GM12878 (cell line): ENCODE data around the gene HUS1. TPM values are rescaled to one million over a fixed set of nuclear protein-coding genes. Genes with fewer than 3 reads are reported as not detected.

Source experiments
- ATAC-seq: fragments of 200-7000 bp; cut with Tn5 transposase; 3 replicates; pipeline ENCODE4 v1.9.1; 2020; ENCODE audit warnings: mild to moderate bottlenecking, moderate library complexity
- BruUV-seq: library from RNA; stranded (reverse); fragments of 400-500 nt; replicated peaks from 2 replicates; lab custom pipeline; 2021; lab: Mats Ljungman, UMichigan
- CTCF ChIA-PET: fragments of 300-600 bp; sonication (Branson Sonifier 250); formaldehyde crosslinking; extraction: SDS; loops from one replicate; lab custom pipeline; 2021; ENCODE audit warnings: inconsistent platforms; lab: Yijun Ruan, JAX
- POLR2A ChIA-PET: fragments of 350-600 bp; formaldehyde crosslinking; extraction: SDS; loops from one replicate; lab custom pipeline; 2021; ENCODE audit warnings: inconsistent platforms; lab: Charles Lee
- RAD21 ChIA-PET: fragments of 300-600 bp; sonication (Branson Sonifier 250); formaldehyde crosslinking; loops from one replicate; lab custom pipeline; 2023; ENCODE audit warnings: antibody characterized with exemption; ENCODE audit not compliant: unreplicated experiment; lab: Charles Lee
- SMC1A ChIA-PET: fragments of 300-600 bp; sonication (Branson Sonifier 250); formaldehyde crosslinking; loops from one replicate; lab custom pipeline; 2023; ENCODE audit not compliant: unreplicated experiment, uncharacterized antibody; lab: Charles Lee
- DNase-seq: peaks from one replicate; pipeline ENCODE4 v3.0.0-alpha.2; 2011; ENCODE audit warnings: low read depth, low spot score
- FAIRE-seq: peaks from 3 replicates; lab custom pipeline; 2011; peaks lifted over from hg19 to GRCh38; lab: Jason Lieb, UNC
- H2AFZ ChIP-seq: 2 replicates; pipeline ENCODE4 v1.6.0; 2011; ENCODE audit warnings: low read depth, low read length, control low read depth; ENCODE audit not compliant: control insufficient read depth
- H3K27ac ChIP-seq: 2 replicates; pipeline ENCODE4 v1.5.1; 2011; ENCODE audit warnings: control low read depth; ENCODE audit not compliant: control insufficient read depth, insufficient read depth
- H3K27me3 ChIP-seq, 2 experiments: replicated peaks in 1 of 2; 2 replicates each; pipeline versions ENCODE4 v1.6.0 to v1.6.1; 2011; ENCODE audit warnings: low read length in 1 of 2; ENCODE audit not compliant: control insufficient read depth in 2 of 2, insufficient read depth in 2 of 2
- H3K36me3 ChIP-seq, 2 experiments: 2 replicates each; pipeline ENCODE4 v1.5.1; 2011; ENCODE audit warnings: low read length in 1 of 2; ENCODE audit not compliant: control insufficient read depth in 2 of 2, insufficient read depth in 2 of 2
- H3K4me1 ChIP-seq: 2 replicates; pipeline ENCODE4 v1.6.1; 2011; ENCODE audit warnings: mild to moderate bottlenecking, low read length, moderate library complexity, mixed read lengths; ENCODE audit not compliant: control insufficient read depth, insufficient read depth
- H3K4me2 ChIP-seq: 2 replicates; pipeline ENCODE4 v1.6.0; 2011; ENCODE audit warnings: control low read depth; ENCODE audit not compliant: control insufficient read depth, insufficient read depth
- H3K4me3 ChIP-seq: fragments of 200-600 bp; sonication (generic); 2 replicates; pipeline ENCODE4 v1.5.1; 2016
- H3K79me2 ChIP-seq: 2 replicates; pipeline ENCODE4 v1.6.0; 2011; ENCODE audit warnings: low read length; ENCODE audit not compliant: control insufficient read depth, insufficient read depth
- H3K9ac ChIP-seq: 2 replicates; pipeline ENCODE4 v1.8.0; 2011; ENCODE audit warnings: low read length, control low read depth, mixed read lengths; ENCODE audit not compliant: control insufficient read depth, insufficient read depth
- H3K9me3 ChIP-seq: replicated peaks from 3 replicates; pipeline ENCODE4 v1.5.1; 2011; ENCODE audit warnings: mild to moderate bottlenecking, low read length; ENCODE audit not compliant: control insufficient read depth, insufficient read depth
- H4K20me1 ChIP-seq: 2 replicates; pipeline ENCODE4 v1.6.0; 2011; ENCODE audit not compliant: control insufficient read depth, insufficient read depth
- ASH2L ChIP-seq: fragments of 300-600, 200-600 bp; sonication (generic); IDR thresholded peaks from 2 replicates; pipeline ENCODE4 v1.6.1; 2017; ENCODE audit warnings: low read depth, mild to moderate bottlenecking, borderline replicate concordance
- BRCA1 ChIP-seq: IDR thresholded peaks from 2 replicates; pipeline ENCODE4 v1.6.1; 2011; ENCODE audit warnings: low read depth, low read length, improper control_type of control experiment
- CBX3 ChIP-seq: fragments of 200-600 bp; sonication (generic); IDR thresholded peaks from 2 replicates; pipeline ENCODE4 v1.6.1; 2016; ENCODE audit warnings: low read depth, borderline replicate concordance
- CEBPB ChIP-seq, 2 experiments: fragments of 150-350 bp in 1 of 2; IDR thresholded peaks; 2 replicates each; pipeline ENCODE4 v1.6.1; 2012 to 2014; ENCODE audit warnings: low read depth in 2 of 2, low read length in 2 of 2, borderline replicate concordance in 1 of 2, inconsistent platforms in 1 of 2
- CHD2 ChIP-seq: IDR thresholded peaks from 2 replicates; pipeline ENCODE4 v1.6.1; 2011; ENCODE audit warnings: low read depth, low read length, improper control_type of control experiment, borderline replicate concordance
- HDGF ChIP-seq: fragments of 450-650 bp; IDR thresholded peaks from 2 replicates; pipeline ENCODE4 v1.6.1; 2016; ENCODE audit warnings: antibody characterized with exemption
- IRF3 ChIP-seq: fragments of 450-650 bp; IDR thresholded peaks from 2 replicates; pipeline ENCODE4 v1.6.1; 2014; ENCODE audit warnings: mild to moderate bottlenecking
- IRF4 ChIP-seq: IDR thresholded peaks from 2 replicates; pipeline ENCODE4 v1.6.1; 2011; ENCODE audit warnings: low read depth, low read length
- NBN ChIP-seq: fragments of 450-650 bp; IDR thresholded peaks from 2 replicates; pipeline ENCODE4 v1.6.1; 2016
- NRF1 ChIP-seq: conservative IDR thresholded peaks from 2 replicates; pipeline ENCODE4 v1.6.1; 2011; ENCODE audit warnings: mild to moderate bottlenecking, low read depth, low read length, improper control_type of control experiment
- RAD51 ChIP-seq: fragments of 450-650 bp; IDR thresholded peaks from 2 replicates; pipeline ENCODE4 v1.6.1; 2016; ENCODE audit warnings: moderate library complexity, mild to moderate bottlenecking, inconsistent platforms
- SIN3A ChIP-seq: IDR thresholded peaks from 2 replicates; pipeline ENCODE4 v1.6.1; 2012; ENCODE audit warnings: low read depth, low read length, improper control_type of control experiment
- SMAD5 ChIP-seq: IDR thresholded peaks from 2 replicates; pipeline ENCODE4 v1.6.1; 2016; ENCODE audit warnings: antibody characterized with exemption, low read depth
- SMARCA5 ChIP-seq: fragments of 450-650 bp; IDR thresholded peaks from 2 replicates; pipeline ENCODE4 v1.6.1; 2017; ENCODE audit warnings: mild to moderate bottlenecking
- TCF12 ChIP-seq: IDR thresholded peaks from 2 replicates; pipeline ENCODE4 v1.6.1; 2011; ENCODE audit warnings: low read depth, mild to moderate bottlenecking, low read length
- ZBTB33 ChIP-seq: fragments of 450-650 bp; IDR thresholded peaks from 2 replicates; pipeline ENCODE4 v1.6.1; 2017; ENCODE audit warnings: mild to moderate bottlenecking
- ZNF217 ChIP-seq: fragments of 450-650 bp; IDR thresholded peaks from 2 replicates; pipeline ENCODE4 v1.6.1; 2017; ENCODE audit warnings: antibody characterized with exemption, mild to moderate bottlenecking
- ZNF274 ChIP-seq: IDR thresholded peaks from one replicate; pipeline ENCODE4 v1.8.0; 2011; ENCODE audit not compliant: insufficient read length, insufficient read depth
- ZZZ3 ChIP-seq: IDR thresholded peaks from 2 replicates; pipeline ENCODE4 v1.6.1; 2011; ENCODE audit warnings: low read depth; ENCODE audit not compliant: control insufficient read depth, insufficient read length
- WGBS: methylation state at CpG from one replicate; pipeline ENCODE4 v1.1.6; 2016; ENCODE audit warnings: low lambda C conversion rate; ENCODE audit not compliant: insufficient replicate concordance, insufficient coverage; ENCODE audit errors: missing lambda C conversion rate; 5-methylcytosine and 5-hydroxymethylcytosine counted together
- in situ Hi-C: fragments of 300-500 bp; cut with MboI; formaldehyde crosslinking; loops from 9 replicates; pipeline ENCODE4 v1.14.3; 2018; ENCODE audit warnings: mixed read lengths
- intact Hi-C: fragments of 100-400 bp; cut with micrococcal nuclease; formaldehyde crosslinking; loops from one replicate; pipeline ENCODE4 v1.14.2; 2022; ENCODE audit not compliant: unreplicated experiment
- polyA plus RNA-seq, 11 experiments: library from polyadenylated mRNA; depleted of rRNA in 4 of 11; unstranded in 6 of 11; stranded (reverse) in 5 of 11; fragments of >200 nt; fragmentation: Nextera tagmentation in 4 of 11; fragmentation: Illumina TruSeq in 1 of 11; extraction: Ambion mirVana in 4 of 11; extraction: Trizol in 1 of 11; gene quantifications; 1 replicate in 1 of 11; 2 replicates in 10 of 11; pipeline versions ENCODE4 v1.2.1 to v1.2.3, GENCODE V29; 2011 to 2016; ENCODE audit warnings: inconsistent platforms in 2 of 11, missing spikeins in 2 of 11, low read depth in 1 of 11
- total RNA-seq, 4 experiments: library from RNA; depleted of rRNA in 3 of 4; stranded (reverse); fragments of >200 nt in 3 of 4; fragmentation: Illumina TruSeq in 1 of 4; extraction: Trizol in 1 of 4; gene quantifications; 2 replicates each; pipeline versions ENCODE4 v1.2.1 to v1.2.3, GENCODE V29; 2013 to 2021

HUS1 gene
- total and polyA plus RNA-seq, 10 of the 15 experiments (the other 5 are each of a cell fraction or from before 2014, with no cell fraction given), result 10.4 to 35.5 (median 22.6) TPM

- Histone ChIP-seq H3K27ac (no peak overlapping the region), H3K4me2 (no peak overlapping the region), H3K27me3 (peaks cover 0 to 1% of the 10 kb centered on the region in 2 experiments; a peak in 1 of 4 replicates), H3K4me1 (peaks cover 22% of the 10 kb centered on the region), H3K79me2 (no peaks in the 10 kb centered on the region), H3K4me3 (no peak overlapping the region), H3K36me3 (no peaks in the 10 kb centered on the region), H3K9ac (no peak overlapping the region), H3K9me3 (no peaks in the 10 kb centered on the region), H2AFZ (no peak overlapping the region), H4K20me1 (no peaks in the 10 kb centered on the region)
- BruUV-seq, result no TSS peak
- no peak for ATAC-seq
- ChIA-PET CTCF (interaction anchor here (0.8 kb wide), 1 partner anchor 101 kb away, joined by 4 read pairs; no protein-coding TSS in a partner anchor), POLR2A (no interaction called here), RAD21 (no interaction called here), SMC1A (no interaction called here)
- in situ Hi-C loops, result no loop called here
- DNase-seq, result no peak
- 58% methylated on average over 4 of the region's 4 CpGs for WGBS
- FAIRE-seq, result no peak
- TF ChIP-seq NRF1, result no peak
- TF ChIP-seq IRF4, result no peak
- TF ChIP-seq ZZZ3, result no peak
- no peak for TF ChIP-seq RAD51
- TF ChIP-seq ASH2L, result no peak
- no peak for TF ChIP-seq NBN
- no peak for TF ChIP-seq CHD2
- no peak for TF ChIP-seq IRF3
- TF ChIP-seq HDGF, result no peak
- TF ChIP-seq SIN3A, result no peak
- TF ChIP-seq ZBTB33, result no peak
- no peak for TF ChIP-seq ZNF274
- no peak for TF ChIP-seq SMAD5
- TF ChIP-seq BRCA1, result no peak
- no peak for TF ChIP-seq TCF12
- TF ChIP-seq CEBPB (IDR thresholded peaks at IDR 0.05; ENCODE audit: borderline replicate concordance in 1 of 2, low read depth in 2 of 2, low read length in 2 of 2), result no peak
- TF ChIP-seq ZNF217, result no peak
- TF ChIP-seq CBX3, result no peak
- TF ChIP-seq SMARCA5, result no peak
- intact Hi-C loops, result no loop called here
These were observed 29.8 kb upstream of the HUS1 start for GRCh38 chr7:48009257-48009656.
